HG03103 (cell line): ENCODE measurements around the gene PTCD2.
"Not testable (repeated sequence)": the region's sequence is repeated elsewhere in the genome, so short reads cannot be mapped to it uniquely, and the experiment has no call there.

Experiments used
- ATAC-seq: cut with Tn5 transposase; IDR thresholded peaks from one replicate; pipeline ENCODE4 v1.9.1; 2021; ENCODE audit warnings: low read depth; ENCODE audit not compliant: unreplicated experiment

Gene PTCD2

GRCh38 chr5:72377910-72378638 is 57.9 kb downstream of the PTCD2 start:
- no peak for ATAC-seq

- no peak for ATAC-seq
These were observed 58.6 kb downstream of the PTCD2 start for GRCh38 chr5:72378639-72379289.

- no peak for ATAC-seq
These were observed 59.8 kb downstream of the PTCD2 start for GRCh38 chr5:72379936-72380335.

- ATAC-seq = no peak
These were observed 60.5 kb downstream of the PTCD2 start for GRCh38 chr5:72380492-72381274.

GRCh38 chr5:72383280-72383679 is 63.1 kb downstream of the PTCD2 start:
- no peak for ATAC-seq

- ATAC-seq = no peak
These were observed 63.6 kb downstream of the PTCD2 start for GRCh38 chr5:72383726-72384125.

GRCh38 chr5:72386639-72387038 is 66.5 kb downstream of the PTCD2 start:
- no peak for ATAC-seq

- no peak for ATAC-seq
These were observed 67.8 kb downstream of the PTCD2 start for GRCh38 chr5:72387985-72388384.

GRCh38 chr5:72388646-72389045 is 68.5 kb downstream of the PTCD2 start:
- no peak for ATAC-seq

GRCh38 chr5:72390836-72391235 is 70.7 kb downstream of the PTCD2 start:
- no peak for ATAC-seq

- ATAC-seq = no peak
These were observed 72.2 kb downstream of the PTCD2 start for GRCh38 chr5:72392326-72392733.

- ATAC-seq = no peak
These were observed 72.9 kb downstream of the PTCD2 start for GRCh38 chr5:72393052-72393451.

- no peak for ATAC-seq
These were observed 74.5 kb downstream of the PTCD2 start for GRCh38 chr5:72394688-72395087.

GRCh38 chr5:72397836-72398235 is 77.7 kb downstream of the PTCD2 start:
- no peak for ATAC-seq

GRCh38 chr5:72400950-72401349 is 80.8 kb downstream of the PTCD2 start:
- ATAC-seq = no peak

- ATAC-seq = no peak
These were observed 82.3 kb downstream of the PTCD2 start for GRCh38 chr5:72402381-72402890.

GRCh38 chr5:72402959-72403628 is 82.9 kb downstream of the PTCD2 start:
- no peak for ATAC-seq

GRCh38 chr5:72404771-72405170 is 84.6 kb downstream of the PTCD2 start:
- not testable (repeated sequence) for ATAC-seq

- ATAC-seq = no peak
These were observed 86.9 kb downstream of the PTCD2 start for GRCh38 chr5:72407078-72407477.

- no peak for ATAC-seq
These were observed 87.4 kb downstream of the PTCD2 start for GRCh38 chr5:72407541-72407940.

GRCh38 chr5:72408127-72408526 is 88.0 kb downstream of the PTCD2 start:
- no peak for ATAC-seq
